GM12874 (cell line): ENCODE measurements around the gene SPON1.

Experiments
- TF ChIP-seq, protein P1 (sequence below): IDR thresholded peaks from 2 replicates; pipeline ENCODE4 v1.5.1; 2011; ENCODE audit warnings: low read depth, mild to moderate bottlenecking, control low read depth, low read length, moderate library complexity; ENCODE audit not compliant: insufficient read depth

The SPON1 gene

DNA sequence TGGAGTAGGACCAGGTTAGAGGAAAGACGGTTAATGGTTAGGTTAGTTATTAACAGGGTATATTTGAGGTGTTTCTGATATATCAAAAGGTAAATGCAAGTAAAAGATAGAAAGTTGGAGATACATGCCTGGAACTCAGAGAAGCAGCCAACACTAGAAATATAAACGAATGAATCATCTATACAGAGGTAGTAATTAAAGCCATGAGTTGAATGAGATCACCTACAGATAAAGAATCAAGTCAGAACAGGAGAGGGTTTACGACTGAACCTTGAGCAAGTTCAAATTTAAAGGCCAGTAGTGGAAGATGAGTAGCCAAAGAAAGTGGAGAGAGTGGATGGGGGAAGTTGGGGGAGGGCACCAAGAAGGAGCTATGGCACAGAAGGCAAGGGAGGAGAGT, 73.9 kb downstream of the SPON1 start:
- TF ChIP-seq, protein P1, sequence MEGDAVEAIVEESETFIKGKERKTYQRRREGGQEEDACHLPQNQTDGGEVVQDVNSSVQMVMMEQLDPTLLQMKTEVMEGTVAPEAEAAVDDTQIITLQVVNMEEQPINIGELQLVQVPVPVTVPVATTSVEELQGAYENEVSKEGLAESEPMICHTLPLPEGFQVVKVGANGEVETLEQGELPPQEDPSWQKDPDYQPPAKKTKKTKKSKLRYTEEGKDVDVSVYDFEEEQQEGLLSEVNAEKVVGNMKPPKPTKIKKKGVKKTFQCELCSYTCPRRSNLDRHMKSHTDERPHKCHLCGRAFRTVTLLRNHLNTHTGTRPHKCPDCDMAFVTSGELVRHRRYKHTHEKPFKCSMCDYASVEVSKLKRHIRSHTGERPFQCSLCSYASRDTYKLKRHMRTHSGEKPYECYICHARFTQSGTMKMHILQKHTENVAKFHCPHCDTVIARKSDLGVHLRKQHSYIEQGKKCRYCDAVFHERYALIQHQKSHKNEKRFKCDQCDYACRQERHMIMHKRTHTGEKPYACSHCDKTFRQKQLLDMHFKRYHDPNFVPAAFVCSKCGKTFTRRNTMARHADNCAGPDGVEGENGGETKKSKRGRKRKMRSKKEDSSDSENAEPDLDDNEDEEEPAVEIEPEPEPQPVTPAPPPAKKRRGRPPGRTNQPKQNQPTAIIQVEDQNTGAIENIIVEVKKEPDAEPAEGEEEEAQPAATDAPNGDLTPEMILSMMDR, result no peak

DNA sequence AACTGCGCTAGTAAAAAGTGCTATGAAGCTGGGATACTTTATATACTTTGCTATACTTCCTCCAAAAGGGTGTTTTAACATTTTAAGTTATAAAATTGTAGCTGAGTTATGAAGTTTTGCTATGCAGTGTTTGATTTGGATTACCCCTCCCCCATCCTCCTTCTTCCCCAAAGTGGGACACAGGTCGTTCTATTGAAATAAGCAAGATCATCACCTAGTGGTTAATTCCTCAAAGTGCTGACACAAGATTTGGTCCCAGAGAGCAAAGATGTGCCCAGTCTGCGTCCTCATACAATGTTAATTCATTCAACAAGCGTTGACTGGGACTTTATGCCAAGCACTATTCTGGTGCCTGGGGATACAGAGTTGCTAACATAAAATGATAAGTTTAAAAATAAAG, 78.5 kb downstream of the SPON1 start:
- TF ChIP-seq, protein P1, result no peak

GRCh38 chr11:14041565-14041964, 79.0 kb downstream of the SPON1 start:
- TF ChIP-seq, protein P1, result no peak

DNA sequence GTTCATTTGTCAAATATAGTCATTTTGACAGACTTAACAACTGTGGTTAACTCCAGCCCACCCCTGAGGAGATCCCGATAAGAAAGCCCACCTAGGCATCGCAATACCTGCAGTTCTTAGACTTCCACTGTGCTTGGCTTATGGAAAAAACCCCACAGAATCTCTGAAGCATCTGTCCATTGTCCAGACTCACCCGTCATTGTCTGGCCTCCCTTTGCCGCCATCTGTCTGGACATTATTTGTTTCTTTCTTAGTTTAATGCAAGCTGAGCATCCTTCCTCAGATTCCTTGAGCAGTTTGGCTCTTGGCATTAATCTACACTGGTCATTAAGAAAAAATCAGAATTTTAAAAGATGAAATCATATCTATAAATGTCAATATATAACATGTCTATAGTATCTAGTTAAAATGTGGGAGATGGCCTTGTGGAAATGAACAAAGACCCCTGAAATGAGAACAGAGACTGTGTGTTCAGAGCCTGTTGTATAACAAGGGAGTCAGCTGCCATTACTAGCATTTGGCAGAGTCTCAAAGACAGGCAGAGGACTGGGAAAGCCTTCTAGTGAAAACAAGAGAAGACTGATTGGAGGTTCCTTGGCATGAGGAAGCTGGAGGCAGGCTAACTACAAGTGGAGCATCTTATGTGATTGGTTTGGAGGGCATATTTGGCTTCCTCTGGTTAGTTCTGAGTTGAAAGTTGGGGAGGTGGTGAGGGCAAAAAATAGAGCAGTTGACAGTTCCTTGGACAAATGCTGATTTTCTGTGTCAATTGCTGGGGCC, 80.4 kb downstream of the SPON1 start:
- TF ChIP-seq, protein P1, result no peak

GRCh38 chr11:14044916-14045315, 82.4 kb downstream of the SPON1 start:
- TF ChIP-seq, protein P1, result no peak

GRCh38 chr11:14045417-14045816, 82.9 kb downstream of the SPON1 start:
- TF ChIP-seq, protein P1, result no peak

- TF ChIP-seq, protein P1, result no peak
Observed at GRCh38 chr11:14052198-14052597, 89.7 kb downstream of the SPON1 start.
